Measurements from ENCODE around the gene DHX38.

DNA sequence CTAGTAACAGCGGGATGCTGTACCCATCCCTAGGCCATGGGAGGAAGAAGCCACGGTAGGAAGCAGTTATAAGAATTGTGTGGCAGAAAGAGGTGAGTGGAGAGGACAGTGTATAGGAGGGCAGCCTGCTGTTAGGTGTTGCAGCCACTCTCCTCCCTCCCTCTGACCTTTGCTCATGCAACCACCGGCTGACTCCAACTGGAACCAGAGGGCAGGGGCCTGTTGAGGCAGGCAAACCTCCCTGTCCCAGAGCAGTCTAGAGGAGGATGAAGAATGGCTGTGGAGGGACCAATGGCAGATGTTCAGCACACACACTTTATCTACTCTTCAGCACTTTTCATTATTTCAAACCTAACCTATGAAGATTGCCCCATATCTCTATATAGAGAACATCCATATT is 2.4 kb upstream of the DHX38 start:
- TF ChIP-seq, protein P1, sequence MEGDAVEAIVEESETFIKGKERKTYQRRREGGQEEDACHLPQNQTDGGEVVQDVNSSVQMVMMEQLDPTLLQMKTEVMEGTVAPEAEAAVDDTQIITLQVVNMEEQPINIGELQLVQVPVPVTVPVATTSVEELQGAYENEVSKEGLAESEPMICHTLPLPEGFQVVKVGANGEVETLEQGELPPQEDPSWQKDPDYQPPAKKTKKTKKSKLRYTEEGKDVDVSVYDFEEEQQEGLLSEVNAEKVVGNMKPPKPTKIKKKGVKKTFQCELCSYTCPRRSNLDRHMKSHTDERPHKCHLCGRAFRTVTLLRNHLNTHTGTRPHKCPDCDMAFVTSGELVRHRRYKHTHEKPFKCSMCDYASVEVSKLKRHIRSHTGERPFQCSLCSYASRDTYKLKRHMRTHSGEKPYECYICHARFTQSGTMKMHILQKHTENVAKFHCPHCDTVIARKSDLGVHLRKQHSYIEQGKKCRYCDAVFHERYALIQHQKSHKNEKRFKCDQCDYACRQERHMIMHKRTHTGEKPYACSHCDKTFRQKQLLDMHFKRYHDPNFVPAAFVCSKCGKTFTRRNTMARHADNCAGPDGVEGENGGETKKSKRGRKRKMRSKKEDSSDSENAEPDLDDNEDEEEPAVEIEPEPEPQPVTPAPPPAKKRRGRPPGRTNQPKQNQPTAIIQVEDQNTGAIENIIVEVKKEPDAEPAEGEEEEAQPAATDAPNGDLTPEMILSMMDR (IDR thresholded peaks at IDR 0.05), result no peak
- TF ChIP-seq POLR2A (IDR thresholded peaks at IDR 0.05; ENCODE audit: low read depth), result no peak

Data from esophagus muscularis mucosa (tissue), 3 donors.